Measurements from ENCODE around the gene RAB3IL1.

Gene RAB3IL1

GRCh38 chr11:61916737-61917333 is 531 bp downstream of the RAB3IL1 start:
- no peak for DNase-seq
- Histone ChIP-seq H3K4me1 (peaks cover 0 to 24% (median 12%) of the 10 kb centered on the region in 4 donors), H3K36me3 (no peaks in the 10 kb centered on the region), H3K4me3 (peak overlapping the region; percentile 62 to 67), H3K27ac (peak overlapping the region; percentile 64 to 71), H3K9me3 (no peaks in the 10 kb centered on the region), H3K27me3 (peaks cover 0 to 19% of the 10 kb centered on the region in 2 donors)
- TF ChIP-seq CTCF (IDR thresholded peaks at IDR 0.05), result no peak
- intact Hi-C loops (cut with DNase I; ENCODE audit: low total_unique reads), result no loop called here

GRCh38 chr11:61914471-61915171 is 2.7 kb downstream of the RAB3IL1 start:
- peaks cover 0 to 10% of the 10 kb centered on the region in 2 donors for H3K27me3 ChIP-seq
- H3K36me3 ChIP-seq, result no peaks in the 10 kb centered on the region
- H3K9me3 ChIP-seq, result no peaks in the 10 kb centered on the region
- intact Hi-C loops (cut with DNase I; ENCODE audit: low total_unique reads), result no loop called here
- DNase-seq, result peak in 1 of 2 donors; percentile 15
- no peak for TF ChIP-seq CTCF (IDR thresholded peaks at IDR 0.05)
- no peak overlapping the region for H3K4me3 ChIP-seq
- H3K27ac ChIP-seq, result no peak overlapping the region
- peaks cover 0 to 31% (median 12%) of the 10 kb centered on the region in 4 donors for H3K4me1 ChIP-seq

GRCh38 chr11:61913699-61914395 is 3.5 kb downstream of the RAB3IL1 start:
- intact Hi-C loops (cut with DNase I; ENCODE audit: low total_unique reads), result no loop called here
- DNase-seq, result peak in 1 of 2 donors; percentile 19

GRCh38 chr11:61912991-61913698 is 4.2 kb downstream of the RAB3IL1 start:
- DNase-seq, result peak; percentile 17 to 55
- no peaks in the 10 kb centered on the region for H3K27me3 ChIP-seq
- no peak overlapping the region for H3K4me3 ChIP-seq
- TF ChIP-seq CTCF (IDR thresholded peaks at IDR 0.05), result no peak
- no peak overlapping the region for H3K27ac ChIP-seq
- H3K9me3 ChIP-seq, result no peaks in the 10 kb centered on the region
- intact Hi-C loops (cut with DNase I; ENCODE audit: low total_unique reads), result no loop called here
- H3K4me1 ChIP-seq, result peaks cover 0 to 25% (median 11%) of the 10 kb centered on the region in 4 donors
- no peaks in the 10 kb centered on the region for H3K36me3 ChIP-seq

More at GRCh38 chr11:61913699-61914395, 3.5 kb downstream of the RAB3IL1 start:
- Histone ChIP-seq H3K27me3 (peaks cover 0 to 4% of the 10 kb centered on the region in 2 donors), H3K27ac (no peak overlapping the region), H3K36me3 (no peaks in the 10 kb centered on the region), H3K4me1 (peaks cover 0 to 28% (median 12%) of the 10 kb centered on the region in 4 donors), H3K4me3 (no peak overlapping the region), H3K9me3 (no peaks in the 10 kb centered on the region)
- TF ChIP-seq CTCF (IDR thresholded peaks at IDR 0.05), result no peak

GRCh38 chr11:61912530-61912898 is 4.9 kb downstream of the RAB3IL1 start:
- intact Hi-C loops (cut with DNase I; ENCODE audit: low total_unique reads), result no loop called here
- H3K27ac ChIP-seq, result no peak overlapping the region
- no peaks in the 10 kb centered on the region for H3K9me3 ChIP-seq
- DNase-seq, result peak; percentile 70 to 73
- H3K27me3 ChIP-seq, result no peaks in the 10 kb centered on the region
- H3K36me3 ChIP-seq, result peaks cover 0 to 4% (median under 1%) of the 10 kb centered on the region in 3 donors
- no peak overlapping the region for H3K4me3 ChIP-seq
- TF ChIP-seq CTCF (IDR thresholded peaks at IDR 0.05), result no peak
- peaks cover 0 to 19% (median 4%) of the 10 kb centered on the region in 4 donors for H3K4me1 ChIP-seq
